ENCODE data around the gene UPK1A.

GRCh38 chr19:35703343-35703742 lies 37.0 kb downstream of the UPK1A start:
- TF ChIP-seq, protein P1, sequence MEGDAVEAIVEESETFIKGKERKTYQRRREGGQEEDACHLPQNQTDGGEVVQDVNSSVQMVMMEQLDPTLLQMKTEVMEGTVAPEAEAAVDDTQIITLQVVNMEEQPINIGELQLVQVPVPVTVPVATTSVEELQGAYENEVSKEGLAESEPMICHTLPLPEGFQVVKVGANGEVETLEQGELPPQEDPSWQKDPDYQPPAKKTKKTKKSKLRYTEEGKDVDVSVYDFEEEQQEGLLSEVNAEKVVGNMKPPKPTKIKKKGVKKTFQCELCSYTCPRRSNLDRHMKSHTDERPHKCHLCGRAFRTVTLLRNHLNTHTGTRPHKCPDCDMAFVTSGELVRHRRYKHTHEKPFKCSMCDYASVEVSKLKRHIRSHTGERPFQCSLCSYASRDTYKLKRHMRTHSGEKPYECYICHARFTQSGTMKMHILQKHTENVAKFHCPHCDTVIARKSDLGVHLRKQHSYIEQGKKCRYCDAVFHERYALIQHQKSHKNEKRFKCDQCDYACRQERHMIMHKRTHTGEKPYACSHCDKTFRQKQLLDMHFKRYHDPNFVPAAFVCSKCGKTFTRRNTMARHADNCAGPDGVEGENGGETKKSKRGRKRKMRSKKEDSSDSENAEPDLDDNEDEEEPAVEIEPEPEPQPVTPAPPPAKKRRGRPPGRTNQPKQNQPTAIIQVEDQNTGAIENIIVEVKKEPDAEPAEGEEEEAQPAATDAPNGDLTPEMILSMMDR (IDR thresholded peaks at IDR 0.05): no peak
- no peak for TF ChIP-seq EP300 (IDR thresholded peaks at IDR 0.05)
- TF ChIP-seq POLR2AphosphoS5 (IDR thresholded peaks at IDR 0.05): no peak
- TF ChIP-seq POLR2A (IDR thresholded peaks at IDR 0.05): no peak
